ENCODE measurements around the gene SLC25A11.

- no peak for TF ChIP-seq YY1 (IDR thresholded peaks at IDR 0.05; ENCODE audit: insufficient read depth, insufficient read length)
- no peak for TF ChIP-seq ZNF274 (IDR thresholded peaks at IDR 0.05; ENCODE audit: low read depth, low read length)
- TF ChIP-seq SUZ12 (IDR thresholded peaks at IDR 0.05; ENCODE audit: extremely low read depth, insufficient read depth, insufficient read length), result no peak
Observed at GRCh38 chr17:4978726-4979125, 38.9 kb upstream of the SLC25A11 start.

Measured in NT2/D1 (cell line).